IMR-90 (cell line): ENCODE measurements around the gene PXDC1. TPM values are rescaled to one million over a fixed set of nuclear protein-coding genes. Genes with fewer than 3 reads are reported as not detected.

Experiments used
- ATAC-seq: fragments of 200-7000 bp; cut with Tn5 transposase; 2 replicates; pipeline ENCODE4 v1.9.1; 2020; ENCODE audit warnings: low read depth, mild to moderate bottlenecking, moderate library complexity
- BruUV-seq: library from RNA; stranded (reverse); fragments of 400-500 nt; replicated peaks from 2 replicates; lab custom pipeline; 2021; lab: Mats Ljungman, UMichigan
- CTCF ChIA-PET: fragments of 300-600 bp; formaldehyde crosslinking; extraction: SDS; loops from one replicate; lab custom pipeline; 2021; ENCODE audit warnings: antibody characterized with exemption; lab: Yijun Ruan, JAX
- POLR2A ChIA-PET: fragments of 300-600 bp; sonication (Branson Sonifier 250); formaldehyde crosslinking; loops from one replicate; lab custom pipeline; 2022; ENCODE audit warnings: antibody characterized with exemption; ENCODE audit not compliant: unreplicated experiment; lab: Charles Lee
- DNase-seq: peaks from one replicate; pipeline ENCODE4 v3.0.0; 2013
- H2AFZ ChIP-seq: replicated peaks from 2 replicates; pipeline ENCODE3; 2013; ENCODE audit warnings: low read length, mild to moderate bottlenecking; ENCODE audit not compliant: poor library complexity
- H2AK5ac ChIP-seq: 2 replicates; pipeline ENCODE4 v1.6.1; 2013; ENCODE audit warnings: low read depth, low read length, inconsistent platforms
- H2AK9ac ChIP-seq: replicated peaks from 2 replicates; pipeline ENCODE3; 2013; ENCODE audit warnings: mild to moderate bottlenecking, low read depth, low read length, moderate library complexity; ENCODE audit not compliant: poor library complexity
- H2BK120ac ChIP-seq: 2 replicates; pipeline ENCODE4 v1.6.1; 2013; ENCODE audit warnings: low read depth, low read length, inconsistent platforms
- H2BK15ac ChIP-seq: 3 replicates; pipeline ENCODE4 v1.6.1; 2013; ENCODE audit warnings: low read depth, low read length, inconsistent platforms
- H2BK20ac ChIP-seq: 2 replicates; pipeline ENCODE4 v1.6.1; 2013; ENCODE audit warnings: low read depth, mild to moderate bottlenecking, inconsistent platforms, low read length, moderate library complexity
- H2BK5ac ChIP-seq: 2 replicates; pipeline ENCODE4 v1.6.1; 2013; ENCODE audit warnings: mild to moderate bottlenecking, low read depth, low read length, inconsistent platforms; ENCODE audit not compliant: poor library complexity, severe bottlenecking
- H3K14ac ChIP-seq: replicated peaks from 2 replicates; pipeline ENCODE4 v1.6.1; 2013; ENCODE audit warnings: low read depth, low read length, inconsistent platforms
- H3K18ac ChIP-seq: 2 replicates; pipeline ENCODE4 v1.6.1; 2013; ENCODE audit warnings: low read depth, low read length, control low read depth
- H3K23ac ChIP-seq: 2 replicates; pipeline ENCODE4 v1.6.1; 2013; ENCODE audit warnings: low read depth, low read length, inconsistent platforms
- H3K27ac ChIP-seq: 2 replicates; pipeline ENCODE4 v1.5.1; 2013; ENCODE audit warnings: mild to moderate bottlenecking, control low read depth, low read length; ENCODE audit not compliant: insufficient read depth
- H3K27me3 ChIP-seq: 2 replicates; pipeline ENCODE4 v1.6.1; 2013; ENCODE audit warnings: low read length; ENCODE audit not compliant: control insufficient read depth, insufficient read depth
- H3K36me3 ChIP-seq: 2 replicates; pipeline ENCODE4 v1.6.1; 2013; ENCODE audit warnings: low read length, mixed read lengths; ENCODE audit not compliant: control insufficient read depth, insufficient read depth
- H3K4ac ChIP-seq: 2 replicates; pipeline ENCODE4 v1.6.1; 2013; ENCODE audit warnings: low read depth, low read length, inconsistent platforms
- H3K4me1 ChIP-seq: 2 replicates; pipeline ENCODE4 v1.6.1; 2013; ENCODE audit warnings: low read length, mixed read lengths; ENCODE audit not compliant: control insufficient read depth, insufficient read depth
- H3K4me2 ChIP-seq: 2 replicates; pipeline ENCODE4 v1.6.1; 2013; ENCODE audit warnings: low read depth, mild to moderate bottlenecking, control low read depth, low read length, moderate library complexity
- H3K4me3 ChIP-seq: 2 replicates; pipeline ENCODE4 v1.5.1; 2013; ENCODE audit warnings: low read depth, mild to moderate bottlenecking, control low read depth, low read length, moderate library complexity; ENCODE audit not compliant: insufficient read depth
- H3K56ac ChIP-seq: 2 replicates; pipeline ENCODE4 v1.6.1; 2013; ENCODE audit warnings: low read length, inconsistent platforms; ENCODE audit not compliant: insufficient read depth; ENCODE audit errors: extremely low read depth
- H3K79me1 ChIP-seq, 2 experiments: 2 replicates each; pipeline ENCODE4 v1.6.1; 2013; ENCODE audit warnings: low read length in 2 of 2, inconsistent platforms in 1 of 2, low read depth in 1 of 2
- H3K9ac ChIP-seq: 2 replicates; pipeline ENCODE4 v1.6.1; 2013; ENCODE audit warnings: low read depth, low read length, control low read depth
- H3K9me1 ChIP-seq: 2 replicates; pipeline ENCODE4 v1.6.1; 2013; ENCODE audit warnings: low read length, inconsistent platforms; ENCODE audit not compliant: insufficient read depth
- H3K9me3 ChIP-seq: 2 replicates; pipeline ENCODE4 v1.6.1; 2013; ENCODE audit warnings: low read length; ENCODE audit not compliant: control insufficient read depth, insufficient read depth
- H4K20me1 ChIP-seq: 2 replicates; pipeline ENCODE4 v1.6.1; 2013; ENCODE audit warnings: low read length, inconsistent platforms; ENCODE audit not compliant: insufficient read depth
- H4K5ac ChIP-seq: 2 replicates; pipeline ENCODE4 v1.6.1; 2013; ENCODE audit warnings: mild to moderate bottlenecking, low read depth, low read length, control low read depth
- H4K8ac ChIP-seq, 2 experiments: 2 replicates each; pipeline ENCODE4 v1.6.1; 2013; ENCODE audit warnings: low read depth in 2 of 2, low read length in 2 of 2, control low read depth in 1 of 2, inconsistent platforms in 1 of 2
- H4K91ac ChIP-seq: 2 replicates; pipeline ENCODE4 v1.6.1; 2013; ENCODE audit warnings: low read depth, low read length, inconsistent platforms; ENCODE audit not compliant: insufficient read depth
- CHD1 ChIP-seq: IDR thresholded peaks from 2 replicates; pipeline ENCODE4 v1.6.1; 2012; ENCODE audit warnings: low read depth, low read length, improper control_type of control experiment
- MAFK ChIP-seq: IDR thresholded peaks from 2 replicates; pipeline ENCODE4 v1.6.1; 2012; ENCODE audit warnings: low read depth, low read length, improper control_type of control experiment
- RAD21 ChIP-seq: IDR thresholded peaks from 2 replicates; pipeline ENCODE4 v1.6.1; 2012; ENCODE audit warnings: low read length, improper control_type of control experiment
- WGBS, 2 experiments: methylation state at CpG; one replicate each; pipeline versions ENCODE4 v1.1.5 to v1.1.7; 2013; ENCODE audit warnings: missing lambda C conversion rate in 2 of 2; ENCODE audit not compliant: insufficient read length in 1 of 2; ENCODE audit errors: extremely low coverage in 2 of 2; 5-methylcytosine and 5-hydroxymethylcytosine counted together
- dilution Hi-C: fragments of 300-500 bp; cut with HindIII; formaldehyde crosslinking; loops from one replicate; pipeline ENCODE4 v1.14.3; 2018; ENCODE audit warnings: low sequenced_read_pairs; ENCODE audit not compliant: unreplicated experiment
- in situ Hi-C: fragments of 300-500 bp; cut with MboI; formaldehyde crosslinking; loops from 3 replicates; pipeline ENCODE4 v1.14.3; 2019; ENCODE audit warnings: low sequenced_read_pairs, inconsistent platforms, mixed read lengths
- intact Hi-C: fragments of 100-400 bp; cut with micrococcal nuclease; formaldehyde crosslinking; loops from 2 replicates; pipeline ENCODE4 v1.10.0; 2022
- polyA plus RNA-seq, 3 experiments: library from polyadenylated mRNA; depleted of rRNA; stranded (reverse); fragments of >200 nt; gene quantifications; 2 replicates each; pipeline ENCODE4 v1.2.3, GENCODE V29; 2012; ENCODE audit warnings: low replicate concordance in 1 of 3
- total RNA-seq: library from RNA; depleted of rRNA; stranded (reverse); fragments of >200 nt; gene quantifications from 2 replicates; pipeline ENCODE4 v1.2.3, GENCODE V29; 2012
- TF ChIP-seq, protein P1 (sequence below): fragments of 150-350 bp; IDR thresholded peaks from 2 replicates; pipeline ENCODE4 v1.6.1; 2016; ENCODE audit warnings: low read depth, mild to moderate bottlenecking, low read length, moderate library complexity, borderline replicate concordance

Gene PXDC1
- total and polyA plus RNA-seq, 2 of the 4 experiments (the other 2 are of a cell fraction), result 63.3 to 72.2 TPM

- Histone ChIP-seq H4K91ac (peak overlapping the region; percentile 77), H2BK5ac (peak overlapping the region; percentile 72), H3K36me3 (no peaks in the 10 kb centered on the region), H4K20me1 (no peaks in the 10 kb centered on the region), H2BK20ac (peak overlapping the region; percentile 68), H2BK120ac (peak overlapping the region; percentile 86), H2BK15ac (peak overlapping the region; percentile 67; the same call in 2 of the 3 replicates), H4K8ac (peak overlapping the region in 1 of 2 experiments; percentile 69; a peak in 2 of 4 replicates), H2AK9ac (peak overlapping the region; percentile 59), H3K27me3 (no peaks in the 10 kb centered on the region), H3K23ac (peak overlapping the region; percentile 44; the same call in 1 of the 2 replicates), H3K9ac (no peak overlapping the region), H3K4me3 (no peak overlapping the region), H3K4me2 (no peak overlapping the region), H3K4me1 (peaks cover 13% of the 10 kb centered on the region), H3K18ac (peak overlapping the region; percentile 82), H3K79me1 (no peaks in the 10 kb centered on the region), H3K56ac (no peak overlapping the region), H2AK5ac (peak overlapping the region; percentile 91), H4K5ac (peak overlapping the region; percentile 76), H3K4ac (peak overlapping the region; percentile 85), H2AFZ (peak overlapping the region; percentile 46), H3K9me1 (peaks cover 13% of the 10 kb centered on the region; the same call in 1 of the 2 replicates), H3K9me3 (no peaks in the 10 kb centered on the region), H3K27ac (peak overlapping the region; percentile 74; the same call in 1 of the 2 replicates), H3K14ac (peak overlapping the region; percentile 18; the same call in 1 of the 2 replicates)
- intact Hi-C loops, result no loop called here
- in situ Hi-C loops, result no loop called here
- POLR2A ChIA-PET, result no interaction called here
- TF ChIP-seq CHD1 (no peak), RAD21 (no peak), MAFK (no peak)
- TF ChIP-seq, protein P1, sequence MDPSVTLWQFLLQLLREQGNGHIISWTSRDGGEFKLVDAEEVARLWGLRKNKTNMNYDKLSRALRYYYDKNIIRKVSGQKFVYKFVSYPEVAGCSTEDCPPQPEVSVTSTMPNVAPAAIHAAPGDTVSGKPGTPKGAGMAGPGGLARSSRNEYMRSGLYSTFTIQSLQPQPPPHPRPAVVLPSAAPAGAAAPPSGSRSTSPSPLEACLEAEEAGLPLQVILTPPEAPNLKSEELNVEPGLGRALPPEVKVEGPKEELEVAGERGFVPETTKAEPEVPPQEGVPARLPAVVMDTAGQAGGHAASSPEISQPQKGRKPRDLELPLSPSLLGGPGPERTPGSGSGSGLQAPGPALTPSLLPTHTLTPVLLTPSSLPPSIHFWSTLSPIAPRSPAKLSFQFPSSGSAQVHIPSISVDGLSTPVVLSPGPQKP, result no peak
- ATAC-seq (no peak), DNase-seq (no peak)
- dilution Hi-C loops, result no loop called here
- 81% methylated on average over 9 of the region's 12 CpGs; no CpG with 5 or more reads in 1 of the 2 experiments for WGBS, 2 experiments
- no TSS peak for BruUV-seq
- CTCF ChIA-PET, result no interaction called here
Measured at GRCh38 chr6:3788408-3789017, 37.0 kb upstream of the PXDC1 start.
